ENCODE measurements around the gene PHACTR1. TPM values are rescaled to one million over a fixed set of nuclear protein-coding genes. Genes with fewer than 3 reads are reported as not detected.

PHACTR1 gene
- total RNA-seq, 1 experiment from 2014 or later: 15.5 TPM

DNA sequence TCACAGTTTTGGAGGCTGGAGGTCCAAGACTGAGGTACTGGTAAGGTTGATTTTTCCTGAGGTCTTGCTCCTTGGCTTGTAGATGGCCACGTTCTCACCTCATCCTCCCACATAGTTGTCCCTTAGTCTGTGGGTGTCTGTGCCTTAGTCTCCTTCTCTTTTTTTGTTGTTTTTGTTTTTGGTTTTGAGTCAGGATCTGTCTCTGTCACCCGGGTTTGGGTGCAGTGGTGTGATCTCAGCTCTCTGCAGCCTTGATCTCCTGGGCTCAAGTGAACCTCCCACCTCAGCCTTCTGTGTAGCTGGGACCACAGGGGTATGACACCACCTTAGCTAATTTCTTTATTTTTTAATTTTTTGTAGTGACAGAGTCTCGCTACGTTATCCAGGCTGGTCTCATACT is 245.2 kb downstream of the PHACTR1 start (continued):
- TF ChIP-seq CTCF (IDR thresholded peaks at IDR 0.05) (no peak), AFF4 (CRISPR knock-in tag; IDR thresholded peaks at IDR 0.05; ENCODE audit: borderline replicate concordance) (no peak), CREM (CRISPR knock-in tag; IDR thresholded peaks at IDR 0.05) (no peak), SP1 (CRISPR knock-in tag; conservative IDR thresholded peaks at IDR 0.05) (no peak), ZNF671 (CRISPR knock-in tag; IDR thresholded peaks at IDR 0.05) (no peak)
- TF ChIP-seq, protein P1, sequence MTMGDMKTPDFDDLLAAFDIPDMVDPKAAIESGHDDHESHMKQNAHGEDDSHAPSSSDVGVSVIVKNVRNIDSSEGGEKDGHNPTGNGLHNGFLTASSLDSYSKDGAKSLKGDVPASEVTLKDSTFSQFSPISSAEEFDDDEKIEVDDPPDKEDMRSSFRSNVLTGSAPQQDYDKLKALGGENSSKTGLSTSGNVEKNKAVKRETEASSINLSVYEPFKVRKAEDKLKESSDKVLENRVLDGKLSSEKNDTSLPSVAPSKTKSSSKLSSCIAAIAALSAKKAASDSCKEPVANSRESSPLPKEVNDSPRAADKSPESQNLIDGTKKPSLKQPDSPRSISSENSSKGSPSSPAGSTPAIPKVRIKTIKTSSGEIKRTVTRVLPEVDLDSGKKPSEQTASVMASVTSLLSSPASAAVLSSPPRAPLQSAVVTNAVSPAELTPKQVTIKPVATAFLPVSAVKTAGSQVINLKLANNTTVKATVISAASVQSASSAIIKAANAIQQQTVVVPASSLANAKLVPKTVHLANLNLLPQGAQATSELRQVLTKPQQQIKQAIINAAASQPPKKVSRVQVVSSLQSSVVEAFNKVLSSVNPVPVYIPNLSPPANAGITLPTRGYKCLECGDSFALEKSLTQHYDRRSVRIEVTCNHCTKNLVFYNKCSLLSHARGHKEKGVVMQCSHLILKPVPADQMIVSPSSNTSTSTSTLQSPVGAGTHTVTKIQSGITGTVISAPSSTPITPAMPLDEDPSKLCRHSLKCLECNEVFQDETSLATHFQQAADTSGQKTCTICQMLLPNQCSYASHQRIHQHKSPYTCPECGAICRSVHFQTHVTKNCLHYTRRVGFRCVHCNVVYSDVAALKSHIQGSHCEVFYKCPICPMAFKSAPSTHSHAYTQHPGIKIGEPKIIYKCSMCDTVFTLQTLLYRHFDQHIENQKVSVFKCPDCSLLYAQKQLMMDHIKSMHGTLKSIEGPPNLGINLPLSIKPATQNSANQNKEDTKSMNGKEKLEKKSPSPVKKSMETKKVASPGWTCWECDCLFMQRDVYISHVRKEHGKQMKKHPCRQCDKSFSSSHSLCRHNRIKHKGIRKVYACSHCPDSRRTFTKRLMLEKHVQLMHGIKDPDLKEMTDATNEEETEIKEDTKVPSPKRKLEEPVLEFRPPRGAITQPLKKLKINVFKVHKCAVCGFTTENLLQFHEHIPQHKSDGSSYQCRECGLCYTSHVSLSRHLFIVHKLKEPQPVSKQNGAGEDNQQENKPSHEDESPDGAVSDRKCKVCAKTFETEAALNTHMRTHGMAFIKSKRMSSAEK (CRISPR knock-in tag; IDR thresholded peaks at IDR 0.05; ENCODE audit: borderline replicate concordance): no peak
- TF ChIP-seq, protein P2, sequence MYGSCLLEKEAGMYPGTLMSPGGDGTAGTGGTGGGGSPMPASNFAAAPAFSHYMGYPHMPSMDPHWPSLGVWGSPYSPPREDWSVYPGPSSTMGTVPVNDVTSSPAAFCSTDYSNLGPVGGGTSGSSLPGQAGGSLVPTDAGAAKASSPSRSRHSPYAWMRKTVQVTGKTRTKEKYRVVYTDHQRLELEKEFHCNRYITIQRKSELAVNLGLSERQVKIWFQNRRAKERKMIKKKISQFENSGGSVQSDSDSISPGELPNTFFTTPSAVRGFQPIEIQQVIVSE (CRISPR knock-in tag; IDR thresholded peaks at IDR 0.05; ENCODE audit: borderline replicate concordance): no peak

DNA sequence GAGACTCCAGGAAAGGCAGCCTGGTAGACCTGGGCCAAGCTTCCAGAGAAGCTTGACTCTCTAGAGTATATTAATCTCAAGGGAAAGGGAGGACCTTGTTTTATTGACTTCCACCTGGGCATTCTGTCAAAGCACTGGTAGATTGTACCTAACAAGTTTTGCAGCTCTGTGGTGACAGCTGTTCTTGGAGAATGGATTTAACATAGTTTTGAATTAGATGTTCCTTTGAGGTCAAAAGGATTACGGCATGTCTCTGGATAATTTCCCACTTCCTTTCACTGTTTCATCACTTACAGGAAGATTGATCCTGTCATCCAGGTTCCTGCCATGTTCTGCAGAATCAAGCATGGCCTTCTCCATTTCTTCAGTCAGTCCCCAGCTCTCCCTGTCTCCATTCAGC is 246.0 kb downstream of the PHACTR1 start:
- DNase-seq (ENCODE audit: low spot score): no peak
- no peak overlapping the region for H3K27ac Mint-ChIP-seq
- no peak overlapping the region for H3K4me3 Mint-ChIP-seq
- ChIA-PET CTCF (no interaction called here), POLR2A (interaction anchor here (0.7 kb wide), 1 partner anchor 31 kb away, joined by 3 read pairs; no protein-coding TSS in a partner anchor)
- H3K9me3 Mint-ChIP-seq: no peaks in the 10 kb centered on the region
- peaks cover 25% of the 10 kb centered on the region for H3K4me1 Mint-ChIP-seq
- peaks cover 52% of the 10 kb centered on the region for H3K27me3 Mint-ChIP-seq (ENCODE audit: low read depth)
- TF ChIP-seq NFATC4 (CRISPR knock-in tag; IDR thresholded peaks at IDR 0.05) (no peak), STAT6 (CRISPR knock-in tag; conservative IDR thresholded peaks at IDR 0.05; ENCODE audit: low read depth) (no peak)
- no peak for ATAC-seq
- no peaks in the 10 kb centered on the region for H3K36me3 Mint-ChIP-seq

DNA sequence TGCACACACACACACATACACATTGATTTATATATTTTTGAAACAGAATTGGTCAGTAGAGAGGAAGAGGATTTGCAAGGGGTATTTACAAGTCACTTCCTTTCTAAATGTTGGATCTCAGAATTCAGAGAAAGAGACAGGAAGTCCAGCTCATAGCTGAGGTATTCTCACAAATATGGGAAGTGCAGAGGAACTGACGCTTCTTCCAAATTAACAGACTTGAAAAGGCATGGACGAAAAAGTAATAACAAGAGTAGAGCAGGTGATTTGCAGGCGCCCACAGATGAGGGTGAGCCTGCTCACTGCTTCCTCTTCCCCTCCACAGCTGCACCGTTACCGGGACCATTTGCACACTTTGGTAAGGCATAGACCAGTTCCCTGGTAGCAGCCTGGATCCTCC is 246.4 kb downstream of the PHACTR1 start:
- Mint-ChIP-seq H3K36me3 (no peaks in the 10 kb centered on the region), H3K27ac (no peak overlapping the region), H3K4me3 (no peak overlapping the region), H3K27me3 (ENCODE audit: low read depth) (peaks cover 48% of the 10 kb centered on the region), H3K9me3 (no peaks in the 10 kb centered on the region), H3K4me1 (peaks cover 20% of the 10 kb centered on the region)
- CTCF ChIA-PET: no interaction called here
- POLR2A ChIA-PET: interaction anchor here (0.7 kb wide), 1 partner anchor 30 kb away, joined by 3 read pairs; no protein-coding TSS in a partner anchor
- TF ChIP-seq GABPB1 (CRISPR knock-in tag; IDR thresholded peaks at IDR 0.05): no peak
- DNase-seq (ENCODE audit: low spot score) (no peak), ATAC-seq (no peak)

Measured in WTC11 (cell line).